ENCODE measurements around the gene PHF1. TPM values are rescaled to one million over a fixed set of nuclear protein-coding genes. Genes with fewer than 3 reads are reported as not detected.
A peak's percentile ranks its signal among the peaks of the same experiment; 100 is the strongest.

The PHF1 gene
- total RNA-seq, 1 donor from 2014 or later: 51.9 TPM

DNA sequence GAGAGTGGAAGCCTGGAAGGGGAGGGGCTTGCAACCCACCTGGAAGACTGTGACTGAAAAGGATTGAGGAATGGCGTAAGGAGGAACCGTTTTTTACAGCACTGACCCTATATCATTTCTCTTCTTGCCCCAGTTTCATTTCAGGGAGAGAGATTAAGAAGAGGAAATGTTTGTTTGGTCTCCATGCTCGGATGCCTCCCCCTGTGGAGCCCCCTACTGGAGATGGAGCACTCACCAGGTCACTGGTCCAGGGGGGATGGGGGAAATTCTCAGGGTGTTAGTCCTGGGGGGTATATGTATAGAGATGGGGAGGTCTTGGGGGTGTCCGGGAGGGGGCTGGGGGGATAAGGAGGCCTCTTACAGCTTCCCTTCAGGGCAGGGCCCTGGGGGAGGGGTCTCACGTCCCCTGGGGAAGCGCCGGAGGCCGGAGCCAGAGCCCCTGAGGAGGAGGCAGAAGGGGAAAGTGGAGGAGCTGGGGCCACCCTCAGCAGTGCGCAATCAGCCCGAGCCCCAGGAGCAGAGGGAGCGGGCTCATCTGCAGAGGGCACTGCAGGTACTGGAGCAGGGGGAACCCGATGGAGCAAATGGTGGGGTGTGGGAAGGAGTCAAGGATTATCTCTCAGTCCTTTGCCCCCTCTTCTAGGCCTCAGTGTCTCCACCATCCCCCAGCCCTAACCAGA lies 3.9 kb downstream of the PHF1 start:
- intact Hi-C loops (cut with micrococcal nuclease): no loop called here
- ATAC-seq (no peak), DNase-seq (no peak)

DNA sequence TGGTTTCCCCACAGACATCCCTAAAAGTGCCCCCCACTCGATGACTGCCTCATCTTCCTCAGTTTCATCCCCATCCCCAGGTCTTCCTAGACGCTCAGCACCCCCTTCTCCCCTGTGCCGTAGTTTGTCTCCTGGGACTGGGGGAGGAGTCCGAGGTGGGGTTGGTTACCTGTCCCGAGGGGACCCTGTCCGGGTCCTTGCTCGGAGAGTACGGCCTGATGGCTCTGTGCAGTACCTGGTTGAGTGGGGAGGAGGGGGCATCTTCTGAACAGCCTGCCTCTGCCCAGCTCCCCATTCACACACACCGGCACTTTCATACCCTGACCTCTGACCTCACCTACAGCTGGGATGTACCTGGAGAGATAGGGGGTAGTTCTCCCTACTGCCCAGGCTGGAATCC lies 5.0 kb downstream of the PHF1 start:
- intact Hi-C loops (cut with micrococcal nuclease): no loop called here
- ATAC-seq (no peak), DNase-seq (no peak)

DNA sequence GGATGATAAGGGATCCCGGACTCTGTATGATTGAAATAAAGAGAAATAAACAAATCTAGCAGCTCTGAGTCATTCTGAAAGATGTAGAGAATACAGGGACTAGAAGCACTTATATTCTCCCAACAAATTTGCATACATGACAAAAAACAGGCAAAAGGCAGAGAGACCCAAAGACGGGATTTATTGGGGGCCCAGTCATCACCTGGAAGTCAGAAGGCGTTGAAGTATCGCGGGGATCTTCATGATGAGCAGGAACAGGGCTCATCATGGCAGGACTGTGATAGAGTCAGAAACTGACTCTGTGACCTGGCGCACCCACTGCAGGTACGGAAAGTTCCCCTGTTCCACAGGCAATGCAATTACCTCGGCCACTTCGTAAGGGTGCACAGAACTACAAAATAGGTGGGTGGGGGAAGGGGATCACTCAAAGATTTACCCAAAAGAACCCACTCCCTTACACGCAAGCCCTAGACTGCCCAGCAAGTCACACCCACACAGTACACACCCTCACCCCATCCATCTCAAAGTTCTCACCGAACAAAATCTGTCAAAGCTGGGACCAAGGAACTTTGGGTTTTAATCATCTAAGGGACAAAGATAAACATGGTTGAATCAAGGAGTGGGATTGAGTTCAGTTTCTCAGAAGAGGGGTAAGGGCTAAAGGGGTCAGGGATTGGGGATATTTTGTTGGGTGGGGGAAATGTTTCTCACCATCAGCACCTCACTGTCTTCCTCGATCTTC lies 5.7 kb downstream of the PHF1 start:
- intact Hi-C loops (cut with micrococcal nuclease): no loop called here
- DNase-seq (no peak), ATAC-seq (no peak)

DNA sequence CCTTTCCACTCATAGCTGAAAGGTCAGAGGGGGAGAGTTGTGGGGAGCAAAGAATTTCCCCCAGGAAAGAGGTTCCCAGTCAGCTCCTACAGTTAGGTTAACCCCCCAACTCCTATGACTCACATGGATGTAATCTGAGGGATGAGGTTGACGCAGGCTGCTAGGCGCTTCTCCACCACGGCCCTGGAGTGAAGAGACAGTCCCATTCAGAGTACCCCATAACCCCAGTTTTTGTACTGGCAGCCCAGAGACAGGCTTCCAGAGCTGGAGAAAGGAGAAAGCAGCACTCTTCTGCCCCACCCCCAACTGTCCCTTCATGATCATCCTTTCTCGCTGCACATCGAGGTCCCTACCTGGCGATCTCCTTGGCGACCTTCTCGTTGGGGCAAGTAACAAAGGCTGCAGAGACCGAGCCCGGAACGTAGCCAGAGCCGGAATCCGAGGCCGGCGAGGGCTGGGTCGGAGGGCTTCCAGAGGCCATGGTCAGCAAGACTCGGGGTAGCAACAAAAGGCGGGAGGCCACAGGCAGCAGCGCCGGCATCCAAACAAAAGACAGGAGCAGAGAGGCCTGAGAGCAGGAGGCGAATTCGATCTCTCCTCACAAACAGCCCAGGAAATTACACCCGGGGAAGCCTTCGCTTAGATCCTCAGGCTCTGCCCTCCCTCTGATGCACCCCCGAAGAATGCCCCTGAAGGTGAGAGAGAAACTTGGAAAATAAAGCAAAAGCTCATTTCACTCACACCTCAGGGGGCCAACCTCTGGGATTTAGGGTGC lies 6.5 kb downstream of the PHF1 start:
- intact Hi-C loops (cut with micrococcal nuclease): no loop called here
- peak; percentile 39 for DNase-seq
- ATAC-seq: no peak

DNA sequence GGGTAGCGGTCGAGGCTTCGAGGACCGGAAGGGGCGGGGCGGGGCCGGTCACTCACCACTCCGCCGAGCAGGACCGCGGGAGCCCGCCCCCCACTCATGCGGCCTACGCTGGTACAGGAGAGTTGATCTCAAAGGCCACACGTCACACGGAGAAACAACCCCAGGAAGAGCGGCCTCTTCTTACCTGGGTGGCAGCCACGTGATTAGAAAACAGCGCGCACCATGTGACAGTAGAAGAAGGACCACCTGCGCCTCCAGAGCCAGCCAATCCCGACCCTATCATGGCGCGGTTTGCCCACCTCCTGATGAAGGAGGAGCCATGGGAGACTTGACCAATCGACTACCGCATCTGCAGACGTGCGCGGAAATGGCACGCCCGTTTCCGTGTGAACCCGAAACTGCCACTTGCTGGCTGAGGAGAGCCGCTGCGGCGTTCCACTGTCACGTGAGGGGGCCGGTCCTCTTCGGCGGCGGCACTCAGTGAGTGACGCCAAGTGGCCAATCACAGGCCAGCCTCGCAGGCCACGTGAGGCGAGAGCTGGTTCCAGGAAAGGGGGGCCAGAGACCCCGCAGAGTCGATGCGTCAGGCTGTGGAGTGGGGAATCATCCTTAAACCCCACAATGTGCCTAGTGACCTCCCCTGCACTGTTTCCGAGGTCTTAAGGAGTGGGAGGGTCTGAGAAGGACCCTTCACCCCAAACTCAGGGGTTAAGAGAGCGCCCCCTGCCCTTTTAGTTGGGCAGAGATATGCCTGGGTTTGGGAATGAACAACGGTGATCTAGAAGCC lies 7.3 kb downstream of the PHF1 start, which contains the start of gene CUTA:
Gene CUTA, minus strand, starts transcription at position 205 of the 787 bp plus-strand sequence. Its CDS starts 107 bp downstream, at position 98.
- intact Hi-C loops (cut with micrococcal nuclease): no loop called here
- ATAC-seq (peak; percentile 94), DNase-seq (peak; percentile 99)

DNA sequence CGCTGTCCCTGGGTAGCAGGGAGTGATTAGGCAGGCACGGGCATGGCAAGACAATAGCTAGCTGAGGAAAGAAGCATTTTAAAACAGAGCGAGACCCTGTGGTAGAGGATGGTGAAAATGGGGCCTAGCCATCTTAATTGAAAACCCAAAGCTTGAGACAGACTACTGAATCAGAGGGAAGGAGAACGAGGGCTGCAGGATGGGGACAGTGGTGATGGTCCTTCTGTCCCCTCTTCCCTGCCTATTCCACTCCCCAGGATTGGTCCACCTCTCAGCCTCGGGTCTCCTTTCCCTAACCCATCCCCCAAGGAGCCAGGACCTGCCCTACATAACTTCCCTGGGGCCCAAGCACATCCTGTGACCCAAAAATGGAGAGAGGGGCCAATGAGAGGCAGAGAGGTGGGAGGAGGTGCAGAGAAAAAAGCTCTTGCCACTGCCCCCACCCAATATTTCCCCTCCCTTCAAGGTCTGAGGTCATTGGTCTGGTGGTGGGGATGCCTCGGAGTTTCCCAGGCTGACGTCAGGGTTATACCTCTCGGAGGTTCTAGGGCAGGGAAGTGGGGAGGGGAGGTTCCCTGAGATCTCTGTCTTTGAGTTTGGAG lies 8.0 kb downstream of the PHF1 start:
- intact Hi-C loops (cut with micrococcal nuclease): no loop called here
- DNase-seq (no peak), ATAC-seq (no peak)

DNA sequence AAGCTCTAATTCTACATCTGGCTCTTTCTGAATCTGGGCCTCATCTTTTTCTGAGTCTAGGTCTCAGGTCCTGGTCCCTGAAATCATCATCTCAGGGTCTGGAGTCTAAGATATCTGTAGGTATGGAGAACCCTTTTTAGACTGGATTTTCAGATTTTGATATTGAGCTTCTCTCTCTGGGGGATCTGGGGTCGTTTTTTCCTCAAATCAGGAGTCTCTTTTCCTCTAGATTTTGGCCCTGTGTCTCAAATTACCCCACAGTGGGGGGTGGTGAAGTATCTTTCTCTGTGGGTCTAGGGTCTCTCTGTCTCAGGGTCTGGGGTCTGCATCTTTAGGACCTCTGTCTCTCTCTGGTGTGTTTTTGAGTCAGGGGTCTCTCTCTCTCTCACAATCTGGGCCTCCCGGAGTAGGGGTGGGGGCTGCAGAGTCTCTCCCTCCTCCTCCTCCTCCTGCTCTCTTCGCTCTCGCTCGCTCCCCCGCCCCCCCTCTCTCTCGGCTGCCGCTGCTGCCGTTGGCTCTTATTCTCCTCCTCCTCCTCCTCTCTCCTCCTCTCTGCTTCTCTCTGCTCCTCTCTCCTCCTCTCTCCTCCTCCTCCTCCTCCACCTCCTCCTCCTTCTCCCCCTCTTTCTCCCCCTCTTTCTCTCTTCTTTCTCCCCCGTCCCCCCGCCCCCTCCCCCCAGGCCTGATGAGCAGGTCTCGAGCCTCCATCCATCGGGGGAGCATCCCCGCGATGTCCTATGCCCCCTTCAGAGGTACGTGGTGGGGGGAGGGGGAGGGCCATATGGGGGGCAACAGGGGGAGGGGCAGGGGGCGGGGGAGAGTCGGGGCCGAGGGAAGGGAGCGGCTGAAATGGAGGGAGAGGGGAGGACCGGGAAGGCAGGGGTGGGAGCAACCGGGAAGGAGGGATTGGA lies 9.0 kb downstream of the PHF1 start, which contains the start of gene SYNGAP1:
Gene SYNGAP1, plus strand, starts transcription at position 486 of the 911 bp plus-strand sequence. Its CDS starts 200 bp downstream, at position 686.
- intact Hi-C loops (cut with micrococcal nuclease): no loop called here
- ATAC-seq (peak; percentile 11), DNase-seq (peak; percentile 76)

DNA sequence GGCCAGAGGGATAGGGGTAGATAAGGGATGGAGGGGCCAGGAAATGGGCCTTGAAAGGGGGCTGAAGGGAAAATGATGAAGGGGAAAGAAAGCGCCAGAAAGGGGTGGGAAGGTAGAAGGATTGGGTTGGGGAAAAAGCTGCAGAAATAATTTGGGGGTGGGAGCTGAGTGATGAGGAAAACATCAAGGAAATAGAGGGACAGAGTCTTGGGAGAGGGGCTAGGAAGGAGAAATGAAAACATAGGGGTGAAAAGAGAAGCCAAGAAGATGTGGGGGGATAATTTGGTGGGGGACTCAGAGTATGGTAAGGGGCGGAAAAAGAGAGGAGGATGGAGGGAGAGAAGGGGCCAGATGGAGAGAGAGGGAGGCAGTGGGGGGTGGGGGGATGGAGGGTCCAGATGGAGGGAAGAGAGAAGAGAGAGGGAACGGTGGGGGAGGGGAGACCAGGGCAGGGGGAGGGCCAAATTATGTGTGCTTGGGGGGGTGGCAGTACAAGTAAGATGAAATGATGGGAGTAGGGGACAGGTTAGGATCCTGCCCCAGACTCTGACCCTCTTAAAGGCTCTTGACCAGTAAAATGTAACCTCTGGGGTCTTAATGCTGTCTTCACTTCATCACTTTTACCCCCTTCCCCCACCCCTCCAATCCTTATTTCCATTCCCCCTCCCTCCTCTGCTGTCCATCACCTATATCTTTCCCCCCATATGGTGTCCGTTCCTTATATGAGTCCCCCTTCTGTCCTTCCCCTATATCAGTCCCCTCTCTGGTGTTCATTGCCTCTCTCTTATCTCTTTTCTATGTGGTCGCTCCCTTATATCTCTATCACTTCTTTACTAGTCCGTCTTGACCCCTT lies 9.9 kb downstream of the PHF1 start:
- intact Hi-C loops (cut with micrococcal nuclease): no loop called here
- ATAC-seq (no peak), DNase-seq (no peak)

DNA sequence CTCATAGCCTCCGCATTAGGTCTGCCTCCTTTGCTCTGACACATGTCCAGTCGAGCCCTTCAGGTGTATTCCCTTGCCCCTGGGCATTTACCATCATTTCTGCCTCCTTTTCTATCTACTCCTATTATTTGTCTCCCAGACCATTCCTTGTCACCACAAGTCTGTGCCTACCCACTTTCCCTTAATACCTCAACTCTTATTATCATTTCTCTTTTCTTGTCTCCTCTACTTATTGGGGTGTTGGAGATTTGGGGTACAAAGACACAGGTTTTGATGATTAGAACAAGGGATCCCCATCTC lies 10.5 kb downstream of the PHF1 start:
- no peak for DNase-seq
- ATAC-seq: no peak
- intact Hi-C loops (cut with micrococcal nuclease): no loop called here

DNA sequence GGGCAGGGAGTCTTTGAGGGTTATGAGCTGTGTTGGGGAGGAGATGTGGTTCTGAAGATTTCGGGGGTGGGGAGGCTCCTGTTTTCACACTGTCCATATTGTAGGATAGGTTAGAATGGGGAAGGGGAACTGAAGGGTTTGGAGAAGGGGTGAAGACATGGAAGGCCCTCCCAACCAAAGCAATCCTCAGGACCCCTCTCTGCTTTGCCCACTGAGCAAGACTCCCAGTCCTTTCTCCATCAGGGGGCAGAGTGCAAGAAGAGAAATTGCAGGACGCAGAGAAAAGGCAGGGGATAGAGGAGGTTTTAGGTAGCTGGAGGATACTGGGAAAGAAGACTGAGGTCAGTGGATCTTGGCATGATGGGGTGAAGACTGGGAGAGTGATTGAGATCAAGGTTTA lies 13.0 kb downstream of the PHF1 start:
- DNase-seq (no peak), ATAC-seq (no peak)
- intact Hi-C loops (cut with micrococcal nuclease): no loop called here

DNA sequence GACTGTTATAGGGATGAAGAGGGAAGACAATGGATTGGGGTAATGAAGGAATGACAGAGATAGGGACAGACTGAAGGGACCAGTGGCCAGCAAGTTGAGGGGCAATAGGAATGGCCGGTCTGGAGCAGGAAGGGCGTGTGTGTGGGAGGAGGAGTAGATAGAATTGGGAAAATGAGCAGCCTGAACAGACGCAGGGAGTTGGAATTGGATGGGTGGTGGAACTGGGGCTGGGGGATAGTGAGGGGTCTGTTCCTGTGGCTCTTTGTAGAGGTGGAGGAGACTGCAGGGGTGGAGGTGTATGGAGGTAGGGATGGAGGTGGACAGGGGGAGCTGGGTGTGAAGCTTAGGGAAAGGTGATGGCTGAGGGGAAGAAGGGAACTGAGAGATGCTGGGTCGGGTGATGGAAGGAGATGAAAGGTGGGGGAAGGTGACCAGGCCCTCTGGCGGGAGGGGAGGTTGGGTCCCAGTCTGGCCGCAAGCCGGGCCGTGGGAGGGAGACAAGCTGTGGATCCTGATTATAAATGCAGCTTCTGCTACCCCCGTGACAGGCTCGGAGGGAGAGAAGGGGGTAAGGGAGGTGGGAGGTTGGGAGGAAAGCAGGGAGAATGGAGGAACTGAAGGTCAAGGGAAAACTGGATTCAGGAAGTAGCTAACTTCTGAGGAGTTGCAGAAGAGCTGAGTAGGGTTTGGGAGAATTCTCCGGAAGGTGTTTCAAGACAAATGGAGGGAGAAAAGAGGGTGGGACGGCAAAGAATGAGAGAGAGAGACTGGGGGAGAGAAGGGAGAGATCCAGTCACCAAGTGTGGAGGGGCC lies 14.2 kb downstream of the PHF1 start:
- DNase-seq (peak; percentile 51), ATAC-seq (peak; percentile 0)

DNA sequence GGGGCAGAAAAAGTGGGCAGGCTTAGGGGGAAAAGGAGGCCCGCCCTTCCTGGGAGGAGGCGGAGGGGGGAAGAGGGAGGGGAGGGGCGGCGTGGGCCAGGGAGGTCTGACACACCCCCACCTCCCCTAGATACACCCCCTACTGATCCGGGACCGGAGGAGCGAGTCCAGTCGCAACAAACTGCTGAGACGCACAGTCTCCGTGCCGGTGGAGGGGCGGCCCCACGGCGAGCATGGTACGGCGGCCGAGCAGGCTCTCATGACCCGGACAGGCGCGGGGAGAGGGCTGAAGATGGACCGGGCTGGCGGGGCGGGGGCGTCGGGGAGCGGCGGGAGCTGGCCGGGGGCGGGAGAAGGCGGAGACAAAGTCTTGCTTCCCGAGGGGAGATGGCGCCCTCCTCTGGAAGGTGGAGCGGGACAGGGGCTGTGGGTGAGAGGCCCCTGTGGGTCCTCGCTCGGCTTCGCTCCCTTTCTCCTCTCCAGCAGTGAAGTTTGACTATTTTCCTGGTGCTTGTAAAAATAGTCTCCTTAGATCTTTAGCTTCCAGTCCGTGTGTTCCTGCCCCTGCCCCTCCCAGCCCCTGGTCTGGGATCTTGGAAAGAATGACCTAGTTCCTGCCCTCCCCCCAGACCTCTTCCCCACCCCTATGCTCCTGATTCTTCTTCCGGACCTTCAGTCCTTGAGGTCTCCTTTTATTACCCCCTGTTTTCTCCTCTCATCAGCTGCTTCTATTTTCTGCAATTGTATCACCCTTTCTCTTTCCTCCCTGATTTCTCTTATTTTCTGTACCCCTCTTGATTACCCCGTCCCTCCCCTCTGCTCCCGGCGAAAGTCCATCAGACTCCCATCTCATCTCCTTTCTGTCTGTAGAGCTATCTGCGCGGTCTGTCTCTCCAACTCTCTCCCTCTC lies 15.1 kb downstream of the PHF1 start:
- intact Hi-C loops (cut with micrococcal nuclease): no loop called here
- DNase-seq: peak; percentile 90
- peak; percentile 83 for ATAC-seq

More for the DNA sequence above, 14.2 kb downstream of the PHF1 start:
- intact Hi-C loops (cut with micrococcal nuclease): no loop called here

DNA sequence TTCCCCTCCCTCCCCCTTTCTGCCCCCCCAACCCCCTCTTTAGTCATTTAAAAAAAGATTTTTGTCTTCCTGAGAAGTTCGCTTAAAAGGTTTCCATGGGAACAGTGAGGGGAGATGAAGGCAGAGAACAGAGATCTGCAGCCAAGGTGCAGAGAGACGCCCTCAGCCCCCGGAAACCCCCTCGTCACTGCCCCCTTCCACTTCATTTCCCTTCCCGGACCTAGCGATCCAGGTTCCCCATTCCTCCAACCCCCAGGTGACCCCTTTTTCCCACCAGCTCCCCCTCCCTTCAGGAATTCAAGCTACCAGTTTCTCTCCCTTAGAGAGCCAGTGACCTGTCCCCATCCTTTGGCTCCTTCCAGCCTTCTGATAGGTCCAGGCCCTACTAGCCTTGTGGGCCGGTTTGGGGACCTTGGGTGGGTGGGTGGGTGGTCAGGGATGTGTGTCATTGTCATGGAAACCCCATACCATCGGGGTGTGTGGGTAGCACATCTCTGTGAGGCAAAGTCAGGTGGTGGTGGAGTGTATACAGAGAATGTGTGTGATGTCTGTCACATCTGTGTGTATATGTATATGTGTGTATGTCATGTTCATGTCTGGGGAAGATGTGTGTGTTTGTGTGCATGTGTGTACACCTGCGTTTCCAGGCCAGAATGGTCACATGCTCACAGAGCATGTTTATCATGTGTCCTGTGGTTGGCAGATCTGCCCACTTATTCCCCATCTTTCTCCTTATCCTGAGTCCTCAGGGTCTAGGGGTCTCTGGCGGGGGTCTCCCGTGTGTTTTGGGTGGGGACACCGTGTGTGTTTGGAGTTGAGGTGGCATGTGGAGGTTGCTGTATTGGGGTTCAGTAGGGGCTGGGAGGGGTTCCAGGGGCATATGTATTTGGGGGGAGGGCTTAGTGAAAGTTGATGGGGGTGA lies 16.0 kb downstream of the PHF1 start:
- no peak for DNase-seq
- no peak for ATAC-seq
- intact Hi-C loops (cut with micrococcal nuclease): no loop called here

DNA sequence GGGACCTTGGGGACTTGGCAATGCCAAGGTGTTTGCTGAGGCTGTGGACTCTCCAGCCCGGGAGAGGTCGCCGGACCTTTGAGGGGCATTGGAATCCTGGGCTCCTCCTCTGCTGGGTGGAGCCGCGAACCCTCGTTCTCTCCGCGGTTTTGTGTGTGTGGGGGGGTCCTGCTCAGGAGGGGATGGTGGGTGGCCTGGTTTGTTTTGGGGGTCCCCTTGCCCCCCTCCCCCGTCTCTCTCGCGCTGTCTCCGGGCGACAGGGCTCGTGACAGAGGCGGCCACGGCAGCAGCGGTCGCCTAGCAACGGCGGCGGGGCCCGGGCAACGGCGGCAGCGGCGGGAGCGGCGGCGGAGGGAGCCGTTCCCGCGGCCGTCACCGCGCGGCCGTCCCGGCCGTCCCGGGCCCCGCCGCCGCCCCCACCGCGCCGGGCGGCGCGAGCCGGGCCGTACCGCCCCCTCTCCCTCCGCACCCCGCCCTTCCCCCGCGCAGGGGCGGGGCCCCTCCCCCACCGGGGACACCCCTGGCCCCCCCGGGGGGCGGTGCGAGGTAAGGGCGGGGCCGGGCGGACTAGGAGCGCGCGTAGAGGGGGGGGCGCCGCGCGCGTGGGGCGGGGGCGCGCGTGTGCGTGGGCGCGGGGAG lies 16.9 kb downstream of the PHF1 start:
- DNase-seq (peak; percentile 79), ATAC-seq (peak; percentile 1)
- intact Hi-C loops (cut with micrococcal nuclease): no loop called here

Data from left ventricle myocardium superior (tissue), 1 donor.